Measurements from ENCODE around the gene PBX4.
A peak's percentile ranks its signal among the peaks of the same experiment; 100 is the strongest.

Gene PBX4

DNA sequence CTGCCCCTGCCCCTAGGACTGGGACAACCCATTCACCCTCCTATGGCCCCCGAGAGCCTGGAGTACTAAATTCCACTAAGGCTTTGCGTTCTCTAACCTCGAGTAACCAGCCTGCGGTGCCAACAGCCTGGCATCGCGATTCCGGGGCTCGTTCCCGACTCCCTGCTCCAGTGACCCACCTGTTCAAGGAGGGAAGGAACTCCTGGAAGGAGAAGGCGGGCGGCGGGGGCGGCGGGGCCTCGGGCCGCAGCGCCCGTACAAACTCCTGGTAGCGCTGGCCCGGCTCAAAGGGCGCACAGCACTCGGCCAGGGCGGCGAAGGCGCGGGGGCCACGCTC, 18.7 kb upstream of the PBX4 start:
- H3K4me1 Mint-ChIP-seq (ENCODE audit: low read depth): peaks cover 23% of the 10 kb centered on the region
- peaks cover 53% of the 10 kb centered on the region for H3K36me3 Mint-ChIP-seq (ENCODE audit: low read depth)
- H3K27me3 Mint-ChIP-seq (ENCODE audit: low read depth): no peaks in the 10 kb centered on the region
- H3K4me3 Mint-ChIP-seq: no peak overlapping the region
- no peaks in the 10 kb centered on the region for H3K9me3 Mint-ChIP-seq
- H3K27ac Mint-ChIP-seq: no peak overlapping the region

DNA sequence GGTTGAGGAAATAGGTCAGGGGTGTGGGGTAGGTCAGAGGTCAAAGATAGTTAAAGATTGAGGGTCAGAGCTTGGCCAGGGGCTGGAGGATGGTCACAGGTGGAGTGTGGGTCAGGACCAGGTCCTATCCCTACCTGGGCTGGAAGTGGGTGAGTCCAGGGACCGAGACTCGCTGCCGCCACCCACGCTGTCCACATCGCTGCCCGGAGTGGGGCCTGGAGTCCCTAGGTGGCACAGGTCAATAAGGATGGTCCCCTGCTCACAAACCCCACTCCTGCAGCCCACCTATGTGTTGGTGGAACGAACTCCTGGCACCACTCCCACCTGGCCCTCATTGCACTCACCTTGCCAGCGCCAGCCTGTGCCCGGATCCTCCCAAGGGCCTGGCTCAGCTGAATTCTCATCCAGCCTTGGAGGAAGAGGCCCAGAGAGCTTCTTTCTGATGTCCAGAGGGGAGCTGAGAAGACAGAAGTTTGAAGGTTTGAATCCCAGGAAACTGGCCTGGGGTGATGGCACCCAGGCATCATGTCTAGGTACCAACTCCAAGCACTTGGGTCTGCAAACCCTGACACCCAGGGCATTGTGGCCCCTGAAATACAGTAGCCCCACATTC, 18.2 kb upstream of the PBX4 start:
- Mint-ChIP-seq H3K27ac (no peak overlapping the region), H3K9me3 (no peaks in the 10 kb centered on the region), H3K4me1 (ENCODE audit: low read depth) (peaks cover 20% of the 10 kb centered on the region), H3K36me3 (ENCODE audit: low read depth) (peaks cover 50% of the 10 kb centered on the region), H3K4me3 (no peak overlapping the region), H3K27me3 (ENCODE audit: low read depth) (no peaks in the 10 kb centered on the region)

DNA sequence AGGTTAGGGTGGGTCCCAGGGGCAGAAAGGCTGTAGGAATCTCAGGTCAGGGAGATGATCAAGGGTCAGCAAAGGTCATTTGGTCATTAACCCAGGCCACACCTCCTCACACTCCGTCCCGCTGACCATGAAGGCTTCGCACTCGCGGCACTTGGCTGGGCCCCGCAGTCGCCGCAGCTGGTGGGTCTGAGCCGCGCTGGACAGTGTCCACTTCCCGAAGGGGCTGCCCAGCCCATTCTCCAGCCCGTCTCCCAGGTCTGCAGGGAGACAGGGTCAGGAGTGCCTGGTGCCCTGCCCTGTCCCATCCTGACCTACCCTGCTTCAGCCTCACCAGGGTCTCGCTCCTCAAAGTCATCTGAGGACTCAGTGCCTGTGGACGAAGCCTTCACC, 16.8 kb upstream of the PBX4 start:
- H3K4me3 Mint-ChIP-seq: no peak overlapping the region
- peaks cover 17% of the 10 kb centered on the region for H3K4me1 Mint-ChIP-seq (ENCODE audit: low read depth)
- no peaks in the 10 kb centered on the region for H3K27me3 Mint-ChIP-seq (ENCODE audit: low read depth)
- H3K9me3 Mint-ChIP-seq: no peaks in the 10 kb centered on the region
- H3K27ac Mint-ChIP-seq: no peak overlapping the region
- H3K36me3 Mint-ChIP-seq (ENCODE audit: low read depth): peaks cover 53% of the 10 kb centered on the region

DNA sequence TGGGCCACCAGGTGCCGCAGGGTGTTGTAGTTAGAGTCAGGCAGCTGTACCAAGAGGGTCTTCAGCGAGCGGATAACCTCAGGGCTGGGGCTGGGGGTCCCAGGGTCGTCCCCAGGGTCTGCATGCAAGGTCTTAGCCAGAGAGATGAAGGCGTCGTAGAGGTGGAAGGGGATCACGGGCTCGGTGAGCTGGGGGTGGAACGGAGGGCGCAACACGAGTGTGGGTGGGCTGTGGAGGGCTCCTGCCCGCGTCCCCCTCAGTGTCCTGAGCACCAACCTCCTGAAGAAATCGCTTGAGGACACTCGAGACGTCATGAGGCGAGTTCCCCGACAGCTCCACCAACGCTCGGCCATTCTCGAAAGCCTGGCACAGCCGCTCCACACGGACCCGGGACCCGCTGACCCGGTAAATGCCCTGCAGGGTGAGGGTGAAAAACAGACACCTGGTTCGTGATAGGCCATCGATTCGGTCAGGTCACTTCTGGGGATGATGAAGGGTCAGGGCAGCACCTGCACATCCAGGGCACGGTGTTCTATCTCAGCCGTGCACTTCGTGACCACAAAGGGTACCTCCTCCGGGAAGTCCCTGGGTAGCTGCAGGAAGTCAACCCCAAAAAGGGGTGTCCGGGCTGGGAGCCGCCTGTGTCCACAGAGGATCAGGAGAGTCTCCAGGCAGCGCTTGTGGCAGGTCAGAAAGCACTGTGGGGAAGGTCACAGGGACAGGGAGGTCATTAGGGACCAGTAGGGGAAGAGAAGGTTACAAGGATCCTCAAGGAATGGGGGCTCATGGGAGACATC, 16.2 kb upstream of the PBX4 start:
- no peaks in the 10 kb centered on the region for H3K27me3 Mint-ChIP-seq (ENCODE audit: low read depth)
- peaks cover 16% of the 10 kb centered on the region for H3K4me1 Mint-ChIP-seq (ENCODE audit: low read depth)
- H3K9me3 Mint-ChIP-seq: no peaks in the 10 kb centered on the region
- no peak overlapping the region for H3K4me3 Mint-ChIP-seq
- H3K27ac Mint-ChIP-seq: peak overlapping the region; percentile 81
- peaks cover 48% of the 10 kb centered on the region for H3K36me3 Mint-ChIP-seq (ENCODE audit: low read depth)

DNA sequence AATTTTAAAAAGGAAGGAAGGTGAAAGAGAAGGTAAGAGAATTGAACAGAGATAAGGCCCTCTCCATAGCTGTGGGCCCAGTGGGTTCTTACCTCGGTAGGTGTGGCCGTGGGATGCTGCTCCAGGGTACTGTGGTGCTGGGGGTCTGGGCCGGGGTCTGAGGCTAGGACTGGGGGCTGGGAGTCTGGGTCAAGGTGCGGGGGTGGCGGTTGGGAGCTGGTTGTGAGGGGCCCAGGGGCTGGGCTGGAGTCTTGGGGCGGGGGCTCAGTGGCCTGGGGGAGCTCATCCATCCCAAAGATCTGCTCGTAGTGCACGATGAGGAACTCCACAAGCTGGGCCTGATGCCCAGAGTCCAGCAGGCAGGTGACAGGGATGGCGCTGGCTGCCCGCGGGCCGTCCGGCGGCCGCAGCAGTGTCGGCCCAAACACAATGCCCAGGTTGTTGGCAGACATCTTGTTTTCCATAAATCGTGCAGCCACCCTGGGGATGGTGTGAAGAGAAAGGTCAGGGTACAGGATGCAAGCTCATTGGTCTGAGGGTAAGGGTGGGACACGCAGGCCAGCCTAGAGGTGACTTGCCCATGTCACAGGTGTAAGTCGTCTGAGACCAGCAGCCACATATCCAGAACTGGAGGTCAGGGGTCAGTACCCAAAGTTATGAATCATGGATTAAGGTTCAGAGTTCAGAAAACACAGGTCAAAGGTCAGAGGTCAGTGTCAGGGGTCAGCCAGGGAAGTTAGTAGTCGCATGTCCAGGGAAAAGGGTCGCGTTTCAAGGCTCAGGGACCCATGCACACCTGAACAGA, 15.4 kb upstream of the PBX4 start:
- H3K27me3 Mint-ChIP-seq (ENCODE audit: low read depth): no peaks in the 10 kb centered on the region
- peaks cover 44% of the 10 kb centered on the region for H3K36me3 Mint-ChIP-seq (ENCODE audit: low read depth)
- no peaks in the 10 kb centered on the region for H3K9me3 Mint-ChIP-seq
- H3K4me1 Mint-ChIP-seq (ENCODE audit: low read depth): peaks cover 16% of the 10 kb centered on the region
- no peak overlapping the region for H3K4me3 Mint-ChIP-seq
- peak overlapping the region; percentile 64 for H3K27ac Mint-ChIP-seq

DNA sequence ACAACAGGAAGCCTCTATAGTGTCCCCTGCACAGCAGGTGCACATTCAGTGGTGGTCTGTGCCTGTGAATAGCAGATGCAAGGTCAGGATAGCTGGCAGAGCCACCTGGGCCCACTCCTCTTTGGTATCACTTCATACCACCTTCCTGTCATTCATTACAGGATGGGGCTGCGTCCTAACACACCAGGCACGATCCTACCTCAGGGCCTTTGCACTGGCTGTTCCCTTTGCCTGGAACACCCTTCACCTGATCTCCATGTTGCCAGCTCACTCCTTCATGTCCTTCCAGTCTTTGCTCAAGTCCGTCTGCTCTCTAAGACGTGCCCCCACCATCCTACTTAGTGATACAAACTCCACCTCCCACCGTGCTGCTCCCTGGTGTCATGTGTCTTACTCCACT, 14.2 kb upstream of the PBX4 start:
- Mint-ChIP-seq H3K27ac (peak overlapping the region; percentile 21), H3K4me1 (ENCODE audit: low read depth) (peaks cover 18% of the 10 kb centered on the region), H3K4me3 (no peak overlapping the region), H3K9me3 (no peaks in the 10 kb centered on the region), H3K27me3 (ENCODE audit: low read depth) (no peaks in the 10 kb centered on the region), H3K36me3 (ENCODE audit: low read depth) (peaks cover 41% of the 10 kb centered on the region)

DNA sequence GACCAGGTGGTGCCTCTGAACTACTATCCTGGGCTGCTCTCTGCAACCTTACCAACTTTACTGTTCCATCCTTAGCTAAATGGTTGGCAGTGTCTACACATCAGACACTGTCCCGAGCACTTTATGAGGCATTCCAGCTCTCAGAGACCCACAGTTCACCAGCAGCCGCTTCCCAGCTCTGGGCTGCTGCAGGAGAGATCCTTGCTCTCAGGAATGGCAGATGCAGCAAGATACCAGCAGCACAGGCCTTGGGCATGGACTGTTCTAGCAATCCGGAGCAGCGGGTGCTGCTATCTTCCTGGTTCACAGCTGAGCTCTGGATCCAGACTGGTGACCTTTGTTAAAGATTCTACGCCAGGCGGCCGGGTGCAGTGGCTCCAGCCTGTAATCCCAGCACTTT, 12.9 kb upstream of the PBX4 start:
- no peaks in the 10 kb centered on the region for H3K27me3 Mint-ChIP-seq (ENCODE audit: low read depth)
- H3K4me3 Mint-ChIP-seq: no peak overlapping the region
- peaks cover 42% of the 10 kb centered on the region for H3K36me3 Mint-ChIP-seq (ENCODE audit: low read depth)
- H3K27ac Mint-ChIP-seq: no peak overlapping the region
- peaks cover 26% of the 10 kb centered on the region for H3K4me1 Mint-ChIP-seq (ENCODE audit: low read depth)
- H3K9me3 Mint-ChIP-seq: no peaks in the 10 kb centered on the region

DNA sequence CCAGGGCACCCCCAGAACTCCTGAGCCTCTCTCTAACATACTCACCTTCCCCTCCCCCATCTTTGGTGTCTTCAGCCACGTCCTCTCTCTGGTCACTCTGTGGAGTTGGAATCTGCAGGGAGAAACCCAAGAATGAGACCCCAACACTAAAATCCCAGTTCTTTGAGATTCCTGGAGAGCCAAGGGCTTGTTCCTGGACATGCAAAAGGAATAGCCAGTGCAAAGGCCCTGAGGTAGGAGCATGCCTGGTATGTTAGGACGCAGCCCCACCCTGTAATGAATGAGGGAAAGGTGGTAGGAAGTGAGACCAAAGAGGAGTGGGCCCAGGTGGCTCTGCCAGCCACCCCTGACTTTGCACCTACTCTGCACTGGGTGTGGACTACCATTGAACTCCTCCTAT, 11.9 kb upstream of the PBX4 start:
- peaks cover 26% of the 10 kb centered on the region for H3K4me1 Mint-ChIP-seq (ENCODE audit: low read depth)
- H3K27ac Mint-ChIP-seq: no peak overlapping the region
- H3K27me3 Mint-ChIP-seq (ENCODE audit: low read depth): no peaks in the 10 kb centered on the region
- H3K9me3 Mint-ChIP-seq: no peaks in the 10 kb centered on the region
- no peak overlapping the region for H3K4me3 Mint-ChIP-seq
- peaks cover 39% of the 10 kb centered on the region for H3K36me3 Mint-ChIP-seq (ENCODE audit: low read depth)

DNA sequence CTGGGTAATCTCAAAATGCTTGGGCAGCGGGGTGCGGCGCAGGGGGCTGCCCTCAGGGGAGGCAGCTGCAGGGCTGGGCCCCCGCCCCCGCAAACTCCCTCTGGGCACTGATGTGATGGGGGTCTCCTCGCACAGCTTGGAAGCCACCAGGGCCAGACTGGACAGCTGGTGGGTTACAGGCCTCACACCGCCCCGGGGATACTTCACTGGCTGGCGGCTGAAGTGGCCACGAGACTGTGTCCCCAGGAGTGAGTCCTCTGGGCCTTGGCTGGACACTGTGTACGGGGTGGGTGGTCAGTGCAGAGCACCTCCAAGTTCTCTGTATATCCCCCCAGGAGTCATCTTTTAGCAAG, 11.6 kb upstream of the PBX4 start:
- H3K36me3 Mint-ChIP-seq (ENCODE audit: low read depth): peaks cover 37% of the 10 kb centered on the region
- H3K4me1 Mint-ChIP-seq (ENCODE audit: low read depth): peaks cover 24% of the 10 kb centered on the region
- no peak overlapping the region for H3K27ac Mint-ChIP-seq

DNA sequence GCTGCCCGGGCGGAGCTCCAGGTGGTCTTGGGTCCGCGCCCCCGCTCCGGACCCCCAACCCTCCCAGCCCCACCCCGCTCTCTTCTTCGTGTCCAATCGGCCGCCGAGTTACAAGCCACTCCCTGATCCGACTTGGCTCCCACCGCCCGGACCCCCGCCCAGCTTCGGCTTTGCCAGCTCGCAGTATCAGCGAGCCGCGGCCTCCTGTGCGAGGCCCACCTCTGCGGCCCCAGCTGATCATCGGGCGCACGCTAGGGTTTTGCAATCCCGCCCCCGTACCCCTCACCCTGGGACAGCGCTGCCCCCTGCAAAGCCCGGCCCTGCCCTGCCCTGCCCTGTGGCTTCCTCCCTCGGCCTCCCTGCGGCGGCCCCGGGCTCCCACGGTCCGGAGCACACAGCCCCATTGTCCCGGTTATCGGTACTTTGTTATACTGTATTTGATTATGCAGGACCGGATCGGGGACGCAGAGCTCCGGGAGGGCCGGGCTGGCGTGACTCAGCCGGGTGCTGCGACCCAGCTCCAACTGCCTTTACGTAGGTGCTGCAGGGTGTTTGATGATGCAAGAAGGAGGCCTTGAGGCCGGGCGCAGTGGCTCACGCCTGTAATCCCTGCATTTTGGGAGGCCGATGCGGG, 10.1 kb upstream of the PBX4 start:
- Mint-ChIP-seq H3K4me1 (ENCODE audit: low read depth) (peaks cover 18% of the 10 kb centered on the region), H3K36me3 (ENCODE audit: low read depth) (peaks cover 36% of the 10 kb centered on the region), H3K9me3 (no peaks in the 10 kb centered on the region), H3K4me3 (peak overlapping the region; percentile 69), H3K27ac (peak overlapping the region; percentile 45), H3K27me3 (ENCODE audit: low read depth) (no peaks in the 10 kb centered on the region)

More for the DNA sequence above, 11.6 kb upstream of the PBX4 start:
- Mint-ChIP-seq H3K9me3 (no peaks in the 10 kb centered on the region), H3K27me3 (ENCODE audit: low read depth) (no peaks in the 10 kb centered on the region), H3K4me3 (no peak overlapping the region)

DNA sequence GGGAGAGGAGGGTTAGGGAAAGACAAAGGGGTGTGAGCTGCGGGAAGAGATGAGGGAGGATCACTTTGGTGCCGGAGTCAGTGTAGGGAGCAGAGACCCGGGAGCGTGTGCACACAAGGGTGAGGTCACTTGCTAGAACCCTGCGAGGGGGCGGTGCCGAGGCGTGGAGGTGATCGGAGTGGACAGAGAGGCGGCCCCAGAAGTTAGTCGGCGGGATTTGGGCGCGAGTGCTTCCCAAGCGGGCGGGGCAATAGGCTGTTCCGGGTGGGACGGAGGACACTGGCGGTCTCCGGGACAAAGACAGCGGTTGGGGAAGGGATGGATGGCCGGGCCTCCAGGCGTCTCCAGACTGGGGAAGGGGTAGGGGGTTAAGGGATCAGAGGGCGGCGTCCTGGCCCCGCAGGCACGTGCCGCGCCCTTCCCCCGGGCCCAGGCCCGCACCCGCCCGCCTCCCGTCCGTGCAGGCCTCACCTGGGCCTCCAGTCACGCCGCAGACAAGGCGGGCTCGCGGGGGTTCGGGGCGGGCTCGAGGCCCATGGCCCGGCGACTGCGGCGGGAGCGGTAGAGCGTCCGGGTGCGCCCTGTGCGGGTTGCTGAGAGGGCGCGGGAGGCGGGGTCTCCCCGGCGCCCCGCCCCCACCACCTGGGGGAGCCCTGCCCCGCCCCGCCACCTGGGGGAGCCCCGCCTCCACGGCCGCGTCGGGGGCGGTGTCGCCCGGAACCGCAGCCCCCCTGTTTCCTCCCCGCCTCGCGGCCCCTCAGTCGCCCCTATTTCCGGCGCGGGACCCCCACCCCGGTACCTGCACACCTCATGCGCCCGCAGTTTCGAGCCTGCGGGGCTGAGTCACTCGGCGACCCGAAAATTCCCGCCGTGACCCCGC, 9.4 kb upstream of the PBX4 start, which contains the start of gene LPAR2:
LPAR2 (minus strand) TSS at position 600 of the 880 bp plus-strand sequence. CDS start 945 bp downstream, outside the sequence.
- Mint-ChIP-seq H3K4me1 (ENCODE audit: low read depth) (peaks cover 15% of the 10 kb centered on the region), H3K4me3 (peak within 1 kb of the TSS; percentile 97), H3K9me3 (no peaks in the 10 kb centered on the region), H3K36me3 (ENCODE audit: low read depth) (peaks cover 29% of the 10 kb centered on the region), H3K27me3 (ENCODE audit: low read depth) (no peaks in the 10 kb centered on the region), H3K27ac (peak within 1 kb of the TSS; percentile 96)

DNA sequence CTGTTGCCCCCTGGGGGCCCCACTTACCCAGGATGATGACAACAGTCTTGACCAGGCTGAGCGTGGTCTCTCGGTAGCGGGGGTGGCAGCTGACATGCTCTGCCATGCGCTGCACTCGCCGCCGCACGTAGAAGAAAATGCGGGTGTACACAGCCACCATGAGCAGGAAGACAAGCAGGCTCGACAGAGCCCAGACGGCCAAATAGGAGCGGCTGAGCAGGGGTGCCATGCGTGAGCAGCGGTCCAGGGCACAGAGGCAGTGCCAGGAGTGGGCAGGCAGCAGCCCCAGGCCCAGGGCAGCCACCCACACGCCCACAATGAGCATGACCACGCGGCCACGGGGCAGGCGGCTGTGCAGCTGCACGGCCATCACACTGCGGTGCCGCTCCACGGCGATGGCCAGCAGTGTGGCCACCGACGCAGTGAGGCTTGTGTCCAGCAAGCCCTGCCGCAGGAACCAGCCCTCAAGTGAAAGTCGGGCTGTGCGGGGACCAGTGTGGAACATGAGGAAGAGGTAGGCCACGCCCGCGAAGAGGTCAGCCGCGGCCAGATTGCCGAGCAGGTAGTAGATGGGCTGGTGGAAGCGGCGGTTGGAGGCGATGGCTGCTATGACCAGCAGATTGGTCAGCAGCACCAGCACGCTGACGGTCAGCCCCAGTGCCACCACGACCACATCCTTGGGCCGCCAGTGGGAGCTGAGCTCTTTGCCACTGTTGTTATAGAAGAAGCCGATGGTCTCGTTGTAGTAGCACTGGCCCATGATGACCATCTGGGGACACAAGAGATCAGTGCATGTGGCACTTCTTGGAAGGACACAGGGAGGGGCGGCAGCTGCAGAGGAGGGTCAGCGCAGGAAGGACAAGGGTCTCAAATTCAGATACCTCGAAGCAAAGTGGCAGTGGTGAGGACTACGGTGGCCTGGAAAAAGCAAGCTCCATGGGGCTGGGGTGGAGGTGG, 8.3 kb upstream of the PBX4 start:
- Mint-ChIP-seq H3K4me1 (ENCODE audit: low read depth) (peaks cover 15% of the 10 kb centered on the region), H3K36me3 (ENCODE audit: low read depth) (peaks cover 28% of the 10 kb centered on the region), H3K27ac (peak overlapping the region; percentile 96), H3K9me3 (no peaks in the 10 kb centered on the region), H3K4me3 (peak overlapping the region; percentile 97), H3K27me3 (ENCODE audit: low read depth) (no peaks in the 10 kb centered on the region)

DNA sequence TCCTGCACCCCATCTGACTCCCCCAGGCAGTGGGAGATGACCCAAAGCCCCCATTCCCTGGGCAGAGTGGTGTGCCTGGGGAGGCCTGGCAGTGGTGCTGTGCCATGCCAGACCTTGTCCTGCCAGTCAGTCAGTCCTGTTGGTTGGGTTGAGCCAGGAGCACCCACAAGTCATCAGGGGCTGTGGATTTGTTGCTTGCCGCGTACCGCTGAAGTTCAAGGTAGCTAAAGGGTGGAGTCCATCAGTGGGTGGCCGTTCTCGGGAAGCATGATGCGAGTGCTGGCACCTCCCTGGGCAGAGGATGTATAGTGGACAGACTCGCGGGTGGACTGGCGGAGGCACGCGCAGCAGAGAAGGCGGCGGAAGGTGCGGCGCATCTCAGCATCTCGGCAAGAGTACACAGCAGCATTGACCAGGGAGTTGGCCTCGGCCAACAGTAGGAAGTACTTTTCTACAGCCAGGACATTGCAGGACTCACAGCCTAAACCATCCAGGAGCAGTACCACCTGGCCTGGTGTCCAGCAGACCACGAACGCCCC, 5.6 kb upstream of the PBX4 start:
- Mint-ChIP-seq H3K27ac (no peak overlapping the region), H3K9me3 (no peaks in the 10 kb centered on the region), H3K4me3 (no peak overlapping the region), H3K36me3 (ENCODE audit: low read depth) (peaks cover 24% of the 10 kb centered on the region), H3K4me1 (ENCODE audit: low read depth) (peaks cover 20% of the 10 kb centered on the region), H3K27me3 (ENCODE audit: low read depth) (no peaks in the 10 kb centered on the region)
